HG03139 (cell line): ENCODE data around the gene PTPRZ1.

Experiments
- ATAC-seq: cut with Tn5 transposase; IDR thresholded peaks from one replicate; pipeline ENCODE4 v1.9.1; 2021; ENCODE audit not compliant: unreplicated experiment

The PTPRZ1 gene

GRCh38 chr7:122103064-122103463 lies 230.1 kb downstream of the PTPRZ1 start:
- no peak for ATAC-seq
